Activated B cell treated with CpG ODN at 0.5 μM for 24 hours (primary cell): ENCODE results near the gene L3MBTL4. TPM values are rescaled to one million over a fixed set of nuclear protein-coding genes. Genes with fewer than 3 reads are reported as not detected.

Experiments
- ATAC-seq: fragments of 200-7000 bp; cut with Tn5 transposase; one replicate; pipeline ENCODE4 v1.10.0; 2021; ENCODE audit warnings: low read depth, mild to moderate bottlenecking, moderate library complexity
- CTCF ChIA-PET: fragments of 350-600 bp; sonication (Branson Sonifier 250); formaldehyde crosslinking; loops from one replicate; lab custom pipeline; 2021; ENCODE audit warnings: antibody characterized with exemption; lab: Charles Lee
- POLR2A ChIA-PET: fragments of 350-600 bp; sonication (Branson Sonifier 250); formaldehyde crosslinking; loops from one replicate; lab custom pipeline; 2021; ENCODE audit warnings: antibody characterized with exemption; lab: Charles Lee
- DNase-seq: peaks from one replicate; pipeline ENCODE4 v3.0.0; 2022
- H3K27ac Mint-ChIP-seq: one replicate; pipeline ENCODE4 v1.8.0; 2020; ENCODE audit warnings: mixed read lengths
- H3K27me3 Mint-ChIP-seq: one replicate; pipeline ENCODE4 v1.8.0; 2021; ENCODE audit warnings: mixed read lengths
- H3K36me3 Mint-ChIP-seq: one replicate; pipeline ENCODE4 v1.8.0; 2021; ENCODE audit warnings: low read depth, mixed read lengths
- H3K4me1 Mint-ChIP-seq: one replicate; pipeline ENCODE4 v1.8.0; 2021; ENCODE audit warnings: mixed read lengths
- H3K4me3 Mint-ChIP-seq: one replicate; pipeline ENCODE4 v1.8.0; 2020; ENCODE audit warnings: mild to moderate bottlenecking, mixed read lengths
- H3K9me3 Mint-ChIP-seq: one replicate; pipeline ENCODE4 v1.8.0; 2020; ENCODE audit warnings: mixed read lengths
- CTCF ChIP-seq: fragments of 200-600 bp; IDR thresholded peaks from one replicate; pipeline ENCODE4 v1.8.0; 2022; ENCODE audit warnings: antibody characterized with exemption, mild to moderate bottlenecking
- intact Hi-C: fragments of 100-400 bp; cut with micrococcal nuclease; formaldehyde crosslinking; loops from one replicate; pipeline ENCODE4 v1.15.1; 2024
- total RNA-seq: library from RNA; stranded (reverse); gene quantifications from 2 replicates; pipeline ENCODE4 v1.2.3, GENCODE V29; 2022

L3MBTL4 gene
- total RNA-seq, 1 donor from 2014 or later = 12.3 TPM

GRCh38 chr18:6010921-6011320 is 403.8 kb downstream of the L3MBTL4 start:
- Mint-ChIP-seq H3K4me3 (no peak overlapping the region), H3K36me3 (no peaks in the 10 kb centered on the region), H3K9me3 (no peaks in the 10 kb centered on the region), H3K27ac (no peak overlapping the region), H3K4me1 (no peaks in the 10 kb centered on the region), H3K27me3 (no peaks in the 10 kb centered on the region)
- intact Hi-C loops = no loop called here
- DNase-seq = no peak
- ChIA-PET CTCF (no interaction called here), POLR2A (no interaction called here)
- no peak for ATAC-seq
- no peak for TF ChIP-seq CTCF

DNA sequence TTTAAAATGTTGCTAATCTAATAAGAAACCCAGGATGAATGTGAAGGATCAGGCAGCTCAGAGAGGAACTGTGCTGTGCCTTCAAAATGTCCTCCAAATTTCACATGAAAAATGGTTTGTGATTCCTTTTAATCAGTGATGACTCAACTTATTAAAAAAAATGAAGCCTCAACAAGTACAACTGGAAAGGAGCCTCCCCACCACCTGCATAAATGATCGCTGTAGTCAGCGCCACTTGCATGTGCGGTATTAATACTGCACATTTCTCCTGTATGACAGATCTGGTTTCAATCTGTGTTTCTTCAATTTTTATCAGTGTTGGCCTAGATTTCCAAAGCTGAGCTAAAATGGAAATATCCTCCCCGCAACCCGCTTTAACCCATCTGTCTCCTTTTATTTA is 404.4 kb downstream of the L3MBTL4 start:
- DNase-seq = no peak
- Mint-ChIP-seq H3K9me3 (no peaks in the 10 kb centered on the region), H3K27ac (no peak overlapping the region), H3K36me3 (no peaks in the 10 kb centered on the region), H3K4me3 (no peak overlapping the region), H3K4me1 (no peaks in the 10 kb centered on the region), H3K27me3 (no peaks in the 10 kb centered on the region)
- intact Hi-C loops = no loop called here
- no peak for TF ChIP-seq CTCF
- no peak for ATAC-seq
- POLR2A ChIA-PET = no interaction called here
- CTCF ChIA-PET = no interaction called here

DNA sequence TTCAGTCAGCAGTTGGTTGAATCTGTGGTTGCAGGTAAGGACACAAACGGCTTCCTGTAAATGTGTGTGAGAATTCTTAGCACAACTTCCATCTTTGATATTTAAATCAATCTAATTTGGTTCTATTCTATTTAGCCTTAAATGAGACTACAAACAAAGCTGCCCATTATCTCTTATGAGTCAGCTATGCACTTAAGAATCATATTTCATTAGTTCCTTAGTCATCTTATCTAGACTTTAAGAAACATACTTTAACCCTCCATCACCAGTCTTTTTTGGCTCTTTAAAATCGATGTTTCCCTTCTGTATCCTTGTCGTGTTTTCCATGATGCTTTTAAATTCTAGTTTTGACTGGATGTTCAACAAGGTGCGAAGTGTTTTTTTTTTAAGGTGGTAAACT is 405.0 kb downstream of the L3MBTL4 start:
- no peak for DNase-seq
- ChIA-PET CTCF (no interaction called here), POLR2A (no interaction called here)
- intact Hi-C loops = loop anchor here (10.0 kb wide), 1 partner anchor 115 kb away; the partner anchor contains the start of gene TMEM200C
- Mint-ChIP-seq H3K9me3 (no peaks in the 10 kb centered on the region), H3K27ac (no peak overlapping the region), H3K27me3 (no peaks in the 10 kb centered on the region), H3K4me1 (peaks cover under 1% of the 10 kb centered on the region), H3K4me3 (no peak overlapping the region), H3K36me3 (no peaks in the 10 kb centered on the region)
- no peak for TF ChIP-seq CTCF
- ATAC-seq = no peak

DNA sequence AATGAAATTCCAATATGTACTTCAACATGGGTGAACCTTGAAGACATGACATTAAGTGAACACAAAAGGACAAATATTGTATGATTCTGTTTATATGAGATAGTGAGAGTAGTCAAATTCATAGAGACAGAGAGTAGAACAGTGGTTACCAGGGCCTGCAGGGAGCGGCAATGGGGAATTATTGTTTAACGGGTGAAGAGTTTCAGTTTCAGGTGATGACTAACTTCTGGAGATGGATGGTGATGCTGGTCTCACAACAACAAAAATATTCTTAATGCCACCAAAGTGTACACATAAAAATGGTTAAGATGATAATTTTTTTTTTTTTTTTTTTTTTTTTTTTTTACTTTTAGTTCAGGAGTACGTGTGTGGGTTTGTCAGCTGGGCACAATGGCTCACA is 410.0 kb downstream of the L3MBTL4 start:
- no peak for TF ChIP-seq CTCF
- ATAC-seq = peak; percentile 79
- Mint-ChIP-seq H3K36me3 (peaks cover 2% of the 10 kb centered on the region), H3K27me3 (no peaks in the 10 kb centered on the region), H3K27ac (no peak overlapping the region), H3K4me3 (no peak overlapping the region), H3K9me3 (peaks cover 5% of the 10 kb centered on the region), H3K4me1 (peaks cover 7% of the 10 kb centered on the region)
- intact Hi-C loops = loop anchor here (1.0 to 10.0 kb wide), 2 partner anchors 29 to 110 kb away; partner anchors contain the start of gene TMEM200C
- CTCF ChIA-PET = no interaction called here
- no peak for DNase-seq
- POLR2A ChIA-PET = no interaction called here

DNA sequence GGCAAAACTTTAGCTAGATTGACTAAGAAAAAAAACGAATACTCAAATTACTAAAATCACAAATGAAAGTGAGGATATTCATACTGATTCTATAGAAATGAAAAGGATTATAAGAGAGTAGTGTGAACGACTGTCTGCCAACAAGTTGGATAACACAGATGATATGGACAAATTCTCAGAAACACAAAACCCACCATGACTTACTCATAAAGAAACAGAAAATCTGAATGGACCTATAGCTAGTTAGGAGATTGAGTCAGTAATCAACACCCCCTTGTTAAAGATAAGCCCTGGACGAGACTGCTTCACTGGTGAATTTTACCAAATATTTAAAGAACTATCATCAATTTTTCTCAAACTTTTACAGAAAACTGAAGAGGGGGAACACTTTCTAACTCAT is 410.6 kb downstream of the L3MBTL4 start:
- ChIA-PET CTCF (no interaction called here), POLR2A (no interaction called here)
- Mint-ChIP-seq H3K36me3 (peaks cover 2% of the 10 kb centered on the region), H3K9me3 (peaks cover 10% of the 10 kb centered on the region), H3K4me1 (peaks cover 7% of the 10 kb centered on the region), H3K4me3 (no peak overlapping the region), H3K27me3 (no peaks in the 10 kb centered on the region), H3K27ac (no peak overlapping the region)
- DNase-seq = no peak
- intact Hi-C loops = loop anchor here (1.0 to 10.0 kb wide), 2 partner anchors 29 to 109 kb away; partner anchors contain the start of gene TMEM200C
- TF ChIP-seq CTCF = no peak
- ATAC-seq = no peak
